ENCODE results near the gene PHF11.

- TF ChIP-seq EP300 (IDR thresholded peaks at IDR 0.05), result no peak
- TF ChIP-seq POLR2A (IDR thresholded peaks at IDR 0.05), result no peak
These were observed 65.3 kb downstream of the PHF11 start for GRCh38 chr13:49561062-49561410.

All from suprapubic skin (tissue), 2 donors.